ENCODE measurements around the gene VWC2. TPM values are rescaled to one million over a fixed set of nuclear protein-coding genes. Genes with fewer than 3 reads are reported as not detected.

VWC2 gene
- total RNA-seq, 1 donor from 2014 or later: not detected

DNA sequence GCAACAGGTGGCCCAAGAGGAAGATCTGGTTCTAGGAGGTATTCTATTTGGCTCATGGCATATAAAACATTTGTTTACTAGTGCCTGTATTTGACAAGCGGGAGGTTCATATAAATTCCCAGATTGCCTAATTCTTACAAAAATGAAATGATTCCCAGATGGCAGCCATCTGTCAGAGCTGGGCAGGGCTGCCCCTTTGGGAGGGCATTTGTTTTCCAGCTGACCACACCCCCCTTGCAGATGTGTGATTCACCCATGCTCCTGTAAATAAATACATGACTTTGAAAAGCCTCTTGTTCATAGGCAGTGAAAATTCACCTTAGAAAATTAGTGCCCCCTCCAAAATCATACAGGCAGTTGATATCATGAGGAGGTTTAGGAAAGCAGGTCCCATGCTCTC, 8.6 kb downstream of the VWC2 start:
- DNase-seq (ENCODE audit: extremely low read depth, low read depth, low spot score): no peak

DNA sequence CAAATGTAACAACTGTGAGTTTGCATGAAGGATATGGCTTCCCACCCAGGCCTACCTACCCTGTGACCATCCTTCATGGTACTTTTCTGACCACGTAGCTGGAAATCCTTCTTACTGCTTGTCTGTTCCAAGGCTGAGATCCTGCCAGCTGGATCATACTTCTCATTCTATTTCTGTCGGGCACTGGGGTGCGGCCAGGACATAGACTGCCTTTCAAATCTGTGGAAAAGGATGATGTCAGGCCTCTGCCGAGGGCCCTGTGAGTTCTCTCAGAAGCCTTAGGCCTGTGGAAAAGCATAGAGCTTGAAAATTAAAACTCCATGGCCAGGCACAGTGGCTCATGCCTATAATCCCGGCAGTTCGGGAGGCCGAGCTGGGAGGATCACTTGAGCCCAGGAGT, 10.0 kb downstream of the VWC2 start:
- no peak for DNase-seq (ENCODE audit: extremely low read depth, low read depth, low spot score)

DNA sequence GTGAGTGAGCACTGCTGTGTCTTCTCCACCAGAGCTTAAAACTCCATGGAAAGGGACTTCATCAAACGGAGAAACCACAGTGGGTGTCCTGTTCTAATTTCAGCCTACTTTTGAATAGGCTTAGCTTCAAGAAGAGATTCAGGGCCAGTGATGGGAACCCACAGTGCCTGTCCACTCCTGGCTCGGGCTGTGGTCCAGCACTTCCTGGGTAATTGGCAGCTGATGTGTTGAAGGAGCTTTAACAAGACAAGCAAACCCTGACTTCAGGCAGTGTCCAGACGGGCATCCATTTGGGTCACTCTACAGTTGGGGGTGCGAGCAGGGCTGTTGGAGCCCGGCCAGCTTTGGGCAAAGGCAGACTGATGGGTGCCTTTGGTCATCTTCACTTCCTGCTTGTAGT, 14.5 kb downstream of the VWC2 start:
- DNase-seq (ENCODE audit: extremely low read depth, low read depth, low spot score): no peak

DNA sequence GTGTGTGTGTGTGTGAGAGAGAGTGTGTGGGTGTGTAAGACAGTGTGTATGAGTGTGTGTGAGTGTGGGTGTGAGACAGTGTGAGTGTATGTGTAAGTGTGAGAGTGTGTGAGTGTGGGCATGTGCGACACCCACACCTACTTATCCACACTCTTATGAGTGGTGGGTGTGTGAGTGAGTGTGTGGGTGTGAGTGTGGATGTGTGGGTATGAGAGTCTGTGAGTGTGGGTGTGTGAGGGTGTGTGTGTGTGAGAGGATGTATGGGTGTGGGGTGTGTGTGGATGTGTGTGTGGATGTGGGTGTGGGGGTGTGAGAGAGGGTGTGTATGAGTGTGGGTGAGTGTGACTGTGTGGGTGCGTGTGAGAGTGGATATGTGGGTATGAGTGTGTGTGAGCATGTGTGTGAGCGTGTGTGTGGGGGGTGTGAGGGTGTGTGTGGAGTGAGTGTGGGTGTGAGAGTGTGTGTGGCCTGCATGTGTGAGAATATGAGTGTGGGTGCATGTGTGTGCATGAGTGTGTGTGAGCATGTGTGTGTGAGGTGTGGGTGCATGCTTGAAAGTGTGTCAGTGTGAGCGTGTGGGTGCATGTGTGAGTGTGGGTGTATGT, 15.1 kb downstream of the VWC2 start:
- DNase-seq (ENCODE audit: extremely low read depth, low read depth, low spot score): no peak

DNA sequence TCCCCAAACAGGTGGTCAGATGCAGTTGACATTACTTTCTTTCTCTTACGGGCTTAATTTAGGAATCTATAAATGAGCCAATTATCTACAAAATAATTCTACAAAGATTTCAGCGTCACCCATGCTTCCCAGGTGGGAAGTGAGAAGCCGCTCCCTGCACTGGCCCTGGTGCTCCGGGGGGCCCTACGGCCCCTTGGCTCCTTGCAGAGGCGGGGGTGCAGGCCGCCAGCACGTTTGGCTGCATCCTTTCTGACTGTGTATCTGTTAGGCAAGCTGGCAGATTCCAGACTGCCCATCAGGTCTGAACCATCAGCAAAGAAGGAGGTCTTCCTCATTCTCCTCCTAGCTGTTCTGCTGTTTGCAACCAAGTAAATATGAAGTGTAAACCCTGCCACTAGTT, 16.3 kb downstream of the VWC2 start:
- DNase-seq (ENCODE audit: extremely low read depth, low read depth, low spot score): no peak

DNA sequence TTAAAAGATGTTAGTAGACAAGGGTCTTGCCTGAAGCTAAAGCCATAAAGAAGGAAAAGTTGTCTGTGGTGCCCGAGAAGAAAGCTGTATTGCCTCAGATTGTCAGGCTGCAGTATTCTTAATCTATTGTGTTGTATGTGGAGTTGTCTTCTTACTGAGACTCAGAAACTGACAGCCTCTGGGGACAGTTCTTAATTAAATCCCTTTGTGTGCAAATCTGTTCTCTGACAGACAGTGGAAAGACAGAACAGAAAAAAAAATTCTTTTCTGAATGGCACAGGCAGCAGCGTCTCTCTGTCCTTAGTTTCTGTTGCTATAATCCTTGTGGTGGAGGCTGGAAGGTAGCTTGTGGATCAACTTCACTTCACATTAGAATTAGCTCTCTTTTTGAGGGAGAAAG, 16.8 kb downstream of the VWC2 start:
- DNase-seq (ENCODE audit: extremely low read depth, low read depth, low spot score): no peak

DNA sequence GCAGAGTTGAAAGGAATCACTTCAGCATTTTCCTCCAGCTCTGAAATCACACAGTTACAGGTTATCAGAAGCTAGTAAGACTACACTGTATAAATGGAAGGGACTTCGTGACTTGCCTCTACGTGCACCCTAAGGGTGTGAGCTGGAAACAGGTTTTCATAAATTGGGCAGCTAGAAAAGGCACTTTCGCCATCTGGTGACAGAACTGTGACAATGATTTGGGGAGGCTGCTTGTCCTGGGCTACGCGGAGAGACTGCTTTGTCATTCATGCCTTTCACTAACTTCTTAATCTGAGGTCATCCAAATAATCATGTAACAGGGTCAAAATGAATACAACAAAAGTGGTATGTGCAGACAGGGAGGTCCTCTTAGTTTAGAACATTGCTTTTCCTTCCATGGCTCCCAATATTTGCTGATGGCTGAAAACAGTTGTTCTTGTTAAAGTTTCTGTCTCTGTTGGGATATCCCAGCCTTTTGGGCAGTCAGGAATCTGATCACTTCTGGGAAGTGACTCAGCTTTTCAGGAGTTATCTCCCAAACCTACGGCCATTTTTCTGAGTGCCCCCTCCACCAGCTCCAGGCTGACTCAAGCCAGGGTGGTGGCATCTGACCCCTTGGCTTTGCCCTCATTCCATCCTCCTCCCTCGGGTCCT, 17.8 kb downstream of the VWC2 start:
- no peak for DNase-seq (ENCODE audit: extremely low read depth, low read depth, low spot score)

DNA sequence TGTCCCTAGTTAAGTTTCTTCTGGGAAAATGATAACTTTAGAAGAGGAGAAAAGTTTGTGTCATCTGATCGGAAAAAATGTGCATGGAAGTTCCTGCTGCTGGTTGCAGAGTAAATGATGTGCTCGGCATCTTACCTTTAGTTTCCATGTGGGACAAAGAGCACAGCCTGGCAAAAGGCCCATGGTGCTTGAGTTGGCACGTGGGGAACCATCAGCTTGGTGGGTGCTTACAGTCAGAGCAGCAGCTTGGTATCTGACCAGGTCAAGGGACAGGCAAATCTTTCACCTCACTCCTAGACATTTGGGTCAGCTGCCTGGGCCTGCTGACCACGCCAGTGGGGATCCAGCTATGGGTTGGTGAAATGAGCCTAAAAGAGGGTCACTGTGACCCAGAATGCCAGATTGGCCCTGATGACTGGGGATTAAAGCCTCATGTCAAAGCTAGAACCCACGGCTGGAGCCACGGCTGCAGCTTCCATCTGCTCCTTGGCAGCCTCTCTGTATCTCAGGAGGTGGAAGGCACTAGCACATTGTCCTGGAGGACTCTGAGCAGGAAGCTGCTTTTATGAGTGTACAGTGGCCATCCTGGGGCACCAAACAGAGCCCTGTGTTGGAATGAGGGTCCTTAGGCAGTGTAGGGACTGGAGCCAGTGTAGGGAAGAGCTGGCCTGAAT, 24.7 kb downstream of the VWC2 start:
- no peak for DNase-seq (ENCODE audit: extremely low read depth, low read depth, low spot score)

DNA sequence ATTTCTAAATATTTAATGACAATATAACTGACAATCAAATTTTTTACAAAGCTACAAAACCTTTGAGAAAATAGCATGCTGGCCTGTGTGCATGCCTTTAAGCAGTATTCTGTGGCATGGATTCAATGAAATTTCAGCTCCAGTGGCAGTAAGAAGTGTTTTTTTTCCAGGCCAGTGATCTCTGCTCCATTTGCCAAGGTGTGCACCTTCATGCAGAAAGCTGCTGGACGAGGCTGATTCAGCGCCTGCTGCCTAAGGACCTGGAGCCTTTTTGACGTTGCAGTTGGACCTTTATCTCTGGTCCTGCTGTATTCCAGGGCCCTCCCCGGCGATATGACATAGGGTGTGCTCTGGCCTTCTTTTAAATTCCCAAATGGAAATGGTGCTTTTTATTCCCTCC, 26.6 kb downstream of the VWC2 start:
- no peak for DNase-seq (ENCODE audit: extremely low read depth, low read depth, low spot score)

DNA sequence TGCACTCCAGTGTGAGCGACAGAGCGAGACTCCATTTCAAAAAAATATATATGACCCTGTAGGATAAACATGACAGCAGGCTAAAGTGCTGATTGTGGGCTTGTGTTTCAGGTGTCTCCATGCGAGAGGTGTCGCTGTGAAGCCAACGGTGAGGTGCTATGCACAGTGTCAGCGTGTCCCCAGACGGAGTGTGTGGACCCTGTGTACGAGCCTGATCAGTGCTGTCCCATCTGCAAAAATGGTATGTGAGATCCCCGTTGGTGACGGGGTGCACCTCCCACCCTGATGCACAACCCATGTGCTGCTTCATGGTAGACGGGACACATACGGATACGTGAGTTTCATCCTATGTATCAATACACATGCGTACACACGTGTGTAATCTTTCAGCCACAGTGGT, 29.2 kb downstream of the VWC2 start:
- DNase-seq (ENCODE audit: extremely low read depth, low read depth, low spot score): no peak

DNA sequence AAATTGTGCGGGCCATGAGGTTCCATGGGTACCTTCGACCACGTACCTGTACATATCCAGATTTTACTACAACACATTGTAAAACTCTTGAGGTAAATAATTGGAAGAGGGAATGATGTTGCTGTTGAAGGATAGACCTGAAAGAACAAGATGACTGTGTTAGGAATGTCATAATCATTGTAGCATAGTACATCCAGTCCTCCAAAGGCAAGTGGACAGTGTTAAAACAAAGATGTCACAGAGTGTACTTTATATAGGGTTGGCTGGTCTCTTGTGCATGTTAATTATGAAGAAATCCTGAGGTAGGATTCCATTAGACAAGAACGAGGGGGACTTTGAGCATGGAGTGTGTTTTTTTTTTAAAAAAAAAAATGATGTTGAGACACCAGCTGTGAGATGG, 30.4 kb downstream of the VWC2 start:
- no peak for DNase-seq (ENCODE audit: extremely low read depth, low read depth, low spot score)

DNA sequence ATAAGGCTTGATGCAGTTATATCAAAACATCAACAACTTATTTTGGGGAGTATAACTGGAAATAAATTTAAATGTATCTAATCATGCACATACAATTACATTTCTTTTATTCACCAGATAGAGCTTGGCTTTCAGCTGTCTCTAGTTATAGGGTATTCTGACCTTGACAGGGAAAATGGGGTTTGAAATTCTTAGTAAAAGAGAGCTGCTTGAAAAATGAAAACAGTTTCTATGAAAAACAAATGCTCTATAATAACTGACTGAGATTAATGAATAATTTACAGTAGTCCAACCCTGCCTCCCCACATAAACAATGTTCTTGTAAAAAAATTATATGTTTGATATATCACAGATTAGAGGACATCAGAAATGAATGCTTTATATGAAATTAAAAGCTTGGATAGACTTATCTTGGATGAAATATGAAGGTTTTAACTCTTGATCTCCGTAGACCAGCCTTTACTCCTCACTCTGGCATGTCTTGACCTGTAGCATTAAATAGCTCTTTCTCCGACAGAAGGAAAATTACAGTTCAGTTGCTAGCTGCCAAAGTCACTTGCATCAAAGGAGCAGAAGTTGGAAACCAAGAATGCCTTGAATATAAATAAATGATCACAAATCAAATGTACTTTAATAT, 32.1 kb downstream of the VWC2 start:
- no peak for DNase-seq (ENCODE audit: extremely low read depth, low read depth, low spot score)

DNA sequence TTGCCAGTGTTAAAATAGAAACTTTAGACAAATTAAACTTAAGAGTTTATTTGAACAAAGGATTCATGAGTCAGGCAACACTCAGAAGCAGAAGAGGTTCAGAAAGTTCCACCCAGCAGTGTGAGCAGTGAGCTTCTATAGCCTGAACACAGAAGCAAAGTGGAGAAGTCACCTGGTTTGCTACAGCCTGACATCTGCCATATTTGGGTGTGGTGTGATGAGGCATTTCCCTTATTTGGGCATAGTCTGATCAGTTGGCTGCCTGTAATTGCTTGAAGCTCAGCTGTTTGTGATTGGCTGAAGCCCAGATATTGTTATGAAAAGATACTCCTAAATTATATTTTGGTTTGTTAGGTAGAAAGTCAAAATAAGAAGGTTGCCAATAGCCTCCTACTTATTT, 39.1 kb downstream of the VWC2 start:
- no peak for DNase-seq (ENCODE audit: extremely low read depth, low read depth, low spot score)

DNA sequence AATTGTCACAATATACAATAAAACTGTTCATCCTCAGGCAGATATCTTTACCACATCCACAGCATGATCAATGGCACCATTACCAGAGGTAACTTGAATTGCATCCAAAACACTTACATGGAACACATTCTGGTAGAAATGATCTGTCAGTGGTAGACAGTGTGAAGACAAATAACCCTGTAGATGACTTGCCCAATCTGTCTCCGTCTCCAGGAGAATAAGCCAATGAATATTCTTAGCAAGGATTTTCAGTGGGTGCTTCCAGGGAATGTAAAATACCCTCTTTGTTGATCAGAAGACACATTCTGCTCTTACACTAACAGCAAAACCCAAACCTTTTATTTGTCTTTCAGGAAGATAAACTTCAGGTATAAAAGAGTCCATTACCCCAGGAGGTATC, 43.8 kb downstream of the VWC2 start:
- no peak for DNase-seq (ENCODE audit: extremely low read depth, low read depth, low spot score)

DNA sequence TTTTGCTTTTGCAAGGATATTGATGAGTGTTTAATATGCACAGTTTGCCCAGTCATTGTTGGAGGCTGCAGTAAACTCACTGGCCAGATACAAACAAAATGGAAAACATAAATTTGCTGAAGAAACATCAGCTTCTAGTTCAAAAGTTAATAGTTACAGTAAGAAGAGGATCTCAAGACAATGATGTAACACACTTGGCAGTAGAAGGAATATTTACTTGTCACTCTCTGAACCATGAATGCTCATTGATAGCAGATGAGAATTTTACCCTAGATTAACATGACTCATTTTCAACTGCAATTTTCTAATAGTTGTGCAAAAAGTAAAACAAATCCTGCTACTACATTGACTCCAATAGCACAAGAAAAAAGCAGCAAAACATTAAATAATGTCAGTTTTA, 47.7 kb downstream of the VWC2 start:
- DNase-seq (ENCODE audit: extremely low read depth, low read depth, low spot score): no peak

DNA sequence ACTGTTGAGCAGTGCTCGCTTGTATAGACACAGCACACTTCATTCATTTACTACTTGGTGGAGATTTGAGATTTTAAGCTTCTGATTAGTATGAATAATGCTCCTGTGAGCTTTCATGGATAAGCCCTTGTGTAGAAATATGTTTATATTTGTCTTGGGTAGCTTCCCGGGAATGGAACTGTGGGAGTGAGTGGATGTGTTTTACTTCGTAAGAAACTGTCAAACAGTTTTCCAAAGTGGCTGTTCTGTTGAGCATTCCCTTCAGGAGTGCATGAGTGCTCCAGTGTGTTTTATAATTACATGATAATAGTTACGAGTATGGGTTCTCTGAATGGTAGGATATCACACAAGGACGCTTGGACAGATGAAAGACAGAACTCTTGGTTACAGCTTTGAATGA, 49.4 kb downstream of the VWC2 start:
- no peak for DNase-seq (ENCODE audit: extremely low read depth, low read depth, low spot score)

DNA sequence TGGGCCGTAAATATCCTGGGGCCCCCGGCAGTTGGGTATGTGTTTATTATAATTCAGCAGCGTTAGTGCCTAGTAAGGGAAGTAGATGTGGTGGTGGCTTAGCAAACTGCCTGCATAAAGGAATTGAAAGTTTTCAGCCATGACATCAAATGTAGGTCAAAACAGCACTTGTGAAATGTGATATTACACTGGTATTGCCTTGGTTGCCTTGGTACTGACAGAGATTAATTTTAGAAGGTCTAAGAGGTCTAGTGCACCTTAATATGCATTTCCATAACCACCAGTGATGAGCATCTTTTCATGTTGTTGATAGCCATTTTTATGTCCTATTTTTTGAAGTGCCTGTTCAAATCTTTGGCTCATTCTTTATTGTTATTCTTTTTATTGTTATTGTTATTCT, 50.1 kb downstream of the VWC2 start:
- DNase-seq (ENCODE audit: extremely low read depth, low read depth, low spot score): no peak

DNA sequence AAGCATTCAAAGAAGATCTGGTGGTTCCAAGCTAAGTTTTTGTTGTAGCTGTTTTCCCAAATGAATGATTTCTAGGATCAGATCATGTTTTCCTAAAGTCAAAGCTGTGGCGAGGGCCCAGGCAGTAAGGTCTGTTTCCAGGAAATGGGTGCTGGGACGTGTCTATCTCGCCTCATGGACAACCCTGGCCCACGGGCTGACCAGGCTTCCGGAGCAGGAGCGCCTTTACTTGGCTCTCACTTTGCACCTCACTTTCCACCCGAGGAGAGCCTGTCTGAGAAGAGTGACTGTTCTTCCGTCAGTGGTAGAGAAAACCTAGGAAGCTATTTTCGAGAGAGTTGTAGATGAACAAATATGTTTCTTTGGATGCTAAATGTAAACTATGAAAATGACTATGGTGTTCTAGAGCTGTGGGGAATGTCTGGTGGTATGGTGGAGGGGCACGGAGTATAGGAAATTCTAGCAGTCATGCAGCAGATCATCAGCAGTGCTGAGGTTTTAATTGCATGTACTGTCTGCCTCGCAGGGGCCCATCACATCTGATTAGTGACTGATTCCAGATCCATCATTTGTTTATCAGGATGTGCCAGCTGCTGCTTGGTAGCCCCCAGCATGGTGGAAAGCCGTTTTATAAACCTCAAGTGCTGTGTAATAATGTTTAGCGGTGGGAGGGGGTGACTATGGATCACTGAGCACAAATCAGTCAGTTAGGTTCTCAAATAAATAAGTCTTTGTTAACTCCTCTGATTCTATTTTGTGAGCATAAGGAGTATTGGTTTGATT, 66.6 kb downstream of the VWC2 start:
- DNase-seq (ENCODE audit: extremely low read depth, low read depth, low spot score): no peak

DNA sequence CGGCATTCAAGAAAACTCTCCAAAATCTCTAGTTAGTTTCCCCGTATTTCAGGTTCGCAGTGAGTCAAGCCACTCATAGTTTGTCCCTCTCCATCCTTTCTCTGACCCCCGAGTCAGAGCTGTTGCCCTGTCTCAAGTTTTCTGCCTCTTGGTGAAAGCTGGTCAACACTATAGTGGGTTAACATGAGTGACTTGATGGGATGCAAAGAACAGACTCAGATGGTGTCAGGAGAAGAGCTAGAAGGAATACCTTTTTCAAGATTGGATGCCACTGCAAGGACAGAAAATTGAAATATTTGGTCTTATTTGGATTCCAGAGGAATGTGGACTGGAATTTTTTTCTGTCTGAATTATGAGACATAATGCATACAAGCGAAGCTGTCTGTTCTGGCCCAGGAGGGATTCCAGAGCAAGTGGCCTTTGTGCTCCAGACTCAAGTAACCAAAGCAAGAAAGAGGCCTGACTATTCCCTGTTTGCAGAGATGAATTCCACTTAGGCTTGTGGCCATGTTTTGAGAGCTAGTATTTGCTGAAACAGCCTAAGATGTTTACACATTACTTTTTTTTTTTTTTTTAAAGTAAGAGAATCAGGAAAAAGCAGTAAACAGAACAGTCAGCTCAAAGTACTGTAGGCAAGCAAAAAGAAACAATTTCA, 67.4 kb downstream of the VWC2 start:
- DNase-seq (ENCODE audit: extremely low read depth, low read depth, low spot score): no peak

DNA sequence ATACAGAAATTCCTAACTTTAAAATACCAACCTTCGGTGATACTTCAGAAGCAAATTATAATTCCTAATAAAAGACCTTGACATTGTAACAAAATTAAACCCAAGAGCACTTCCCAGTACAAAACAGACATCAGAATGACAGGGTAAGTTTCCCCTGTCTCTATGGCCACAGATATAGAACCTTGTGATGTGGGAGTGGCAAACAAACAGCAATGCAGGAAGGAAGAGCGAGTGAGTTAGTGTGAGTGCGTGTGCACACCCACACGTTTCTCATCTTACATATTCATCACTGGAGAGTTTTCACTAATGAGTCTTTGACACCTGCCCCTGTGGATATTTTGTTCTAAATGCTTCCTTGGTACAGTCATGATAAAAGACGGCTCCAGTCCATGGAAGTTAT, 72.2 kb downstream of the VWC2 start:
- no peak for DNase-seq (ENCODE audit: extremely low read depth, low read depth, low spot score)

Measured in glomerular endothelial cell (primary cell).